Measurements from ENCODE around the gene CD8B.

The CD8B gene

DNA sequence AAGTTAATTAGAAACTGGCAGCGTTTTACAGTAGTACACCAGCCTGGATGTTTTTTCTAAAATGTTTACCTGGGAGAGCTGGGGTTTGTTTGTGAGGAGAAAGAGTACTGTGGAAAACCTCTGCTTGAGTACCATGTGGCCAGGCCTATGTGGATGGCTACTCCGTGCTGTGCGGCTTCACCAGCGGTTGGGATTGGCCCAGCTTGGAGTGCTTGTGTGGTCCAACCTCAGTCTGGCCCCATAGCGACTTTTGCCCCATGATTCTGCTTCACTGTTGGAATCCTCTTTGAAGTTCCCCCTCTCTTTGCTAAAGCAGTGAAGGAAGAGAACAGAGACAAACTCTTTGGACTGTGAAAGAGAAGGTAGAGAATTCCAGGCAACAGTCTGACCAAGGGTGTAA, 86.8 kb downstream of the CD8B start:
- H2BK12ac ChIP-seq (ENCODE audit: low read length): no peak overlapping the region
- H3K9me3 ChIP-seq (replicated peaks in 1 of 2; ENCODE audit: control insufficient read depth in 2 of 2, insufficient read depth in 1 of 2, low read depth in 1 of 2, low read length in 2 of 2): peaks cover 0 to 2% of the 10 kb centered on the region in 2 donors
- H3K23ac ChIP-seq (ENCODE audit: low read depth, low read length, poor library complexity): no peak overlapping the region
- H2AFZ ChIP-seq (ENCODE audit: low read length): no peak overlapping the region
- H2BK120ac ChIP-seq (ENCODE audit: low read depth, low read length): no peak overlapping the region
- no peak overlapping the region for H4K8ac ChIP-seq (ENCODE audit: low read depth, low read length)
- no peak overlapping the region for H3K9ac ChIP-seq (ENCODE audit: low read depth, low read length, poor library complexity)
- no peak overlapping the region for H3K4me3 ChIP-seq (ENCODE audit: low read length in 2 of 2)
- no peak overlapping the region for H3K4me2 ChIP-seq (ENCODE audit: insufficient read depth, low read length, poor library complexity, severe bottlenecking)
- H2BK15ac ChIP-seq (ENCODE audit: low read length): no peak overlapping the region
- WGBS, 2 donors (ENCODE audit: extremely low coverage in 2 of 2, insufficient read length in 2 of 2, insufficient replicate concordance in 1 of 2): no CpG with 5 or more reads among the region's 5 CpGs
- H3K36me3 ChIP-seq (replicated peaks in 1 of 2; ENCODE audit: control insufficient read depth in 2 of 2, insufficient read depth in 2 of 2, low read length in 2 of 2): peaks cover 4 to 74% of the 10 kb centered on the region in 2 donors
- no peaks in the 10 kb centered on the region for H3K27me3 ChIP-seq (ENCODE audit: control insufficient read depth in 3 of 3, insufficient read depth in 3 of 3, low read depth in 1 of 3, low read length in 3 of 3)
- no peak overlapping the region for H3K27ac ChIP-seq (replicated peaks; ENCODE audit: low read length)
- no peak overlapping the region for H3K14ac ChIP-seq (ENCODE audit: low read length)
- no peak overlapping the region for H4K91ac ChIP-seq (ENCODE audit: low read depth, low read length, poor library complexity)
- peaks cover 0 to 7% of the 10 kb centered on the region in 2 donors for H3K4me1 ChIP-seq (ENCODE audit: control insufficient read depth in 2 of 2, insufficient read depth in 1 of 2, low read depth in 1 of 2, low read length in 2 of 2)
- H3K4ac ChIP-seq (ENCODE audit: low read length): no peak overlapping the region
- H2AK5ac ChIP-seq (ENCODE audit: low read depth, low read length): no peak overlapping the region
- H3K18ac ChIP-seq (ENCODE audit: low read length): no peak overlapping the region
- no peak overlapping the region for H2BK5ac ChIP-seq (ENCODE audit: low read length)
- H3K79me1 ChIP-seq (ENCODE audit: low read depth, low read length): peaks cover 1% of the 10 kb centered on the region
- no peak for DNase-seq (ENCODE audit: low spot score)

DNA sequence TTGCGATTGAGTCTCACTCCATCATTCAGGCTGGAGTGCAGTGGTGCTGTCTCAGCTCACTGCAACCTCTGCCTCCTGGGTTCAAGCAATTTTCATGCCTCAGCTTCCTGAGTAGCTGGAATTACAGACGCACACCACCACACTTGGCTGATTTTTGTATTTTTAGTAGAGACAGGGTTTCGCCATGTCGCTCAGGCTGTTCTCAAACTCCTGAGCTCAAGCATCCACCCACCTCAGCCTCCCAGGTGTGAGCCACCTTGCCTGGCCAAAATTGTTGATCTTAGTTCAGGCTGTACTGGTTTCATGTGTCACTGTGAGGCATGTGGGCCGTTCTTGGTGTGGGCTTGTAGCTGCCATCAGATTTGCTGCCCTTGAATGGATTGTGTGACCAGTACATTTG, 89.1 kb downstream of the CD8B start:
- Histone ChIP-seq H3K9ac (ENCODE audit: low read depth, low read length, poor library complexity) (no peak overlapping the region), H3K4ac (ENCODE audit: low read length) (no peak overlapping the region), H2AFZ (ENCODE audit: low read length) (no peak overlapping the region), H2BK5ac (ENCODE audit: low read length) (no peak overlapping the region), H3K27ac (replicated peaks; ENCODE audit: low read length) (no peak overlapping the region), H3K23ac (ENCODE audit: low read depth, low read length, poor library complexity) (no peak overlapping the region), H3K36me3 (replicated peaks in 1 of 2; ENCODE audit: control insufficient read depth in 2 of 2, insufficient read depth in 2 of 2, low read length in 2 of 2) (peaks cover 8 to 93% of the 10 kb centered on the region in 2 donors), H4K8ac (ENCODE audit: low read depth, low read length) (no peak overlapping the region), H3K9me3 (replicated peaks in 1 of 2; ENCODE audit: control insufficient read depth in 2 of 2, insufficient read depth in 1 of 2, low read depth in 1 of 2, low read length in 2 of 2) (peaks cover 0 to 2% of the 10 kb centered on the region in 2 donors), H3K4me2 (ENCODE audit: insufficient read depth, low read length, poor library complexity, severe bottlenecking) (no peak overlapping the region), H3K4me3 (ENCODE audit: low read length in 2 of 2) (no peak overlapping the region), H2BK120ac (ENCODE audit: low read depth, low read length) (no peak overlapping the region), H4K91ac (ENCODE audit: low read depth, low read length, poor library complexity) (no peak overlapping the region), H3K18ac (ENCODE audit: low read length) (no peak overlapping the region), H3K14ac (ENCODE audit: low read length) (no peak overlapping the region), H2BK12ac (ENCODE audit: low read length) (no peak overlapping the region), H3K27me3 (ENCODE audit: control insufficient read depth in 3 of 3, insufficient read depth in 3 of 3, low read depth in 1 of 3, low read length in 3 of 3) (no peaks in the 10 kb centered on the region), H2AK5ac (ENCODE audit: low read depth, low read length) (no peak overlapping the region), H2BK15ac (ENCODE audit: low read length) (no peak overlapping the region), H3K79me1 (ENCODE audit: low read depth, low read length) (peaks cover 1% of the 10 kb centered on the region), H3K4me1 (ENCODE audit: control insufficient read depth in 2 of 2, insufficient read depth in 1 of 2, low read depth in 1 of 2, low read length in 2 of 2) (peaks cover 0 to 7% of the 10 kb centered on the region in 2 donors)
- DNase-seq (ENCODE audit: low spot score): no peak
- no CpG with 5 or more reads among the region's 5 CpGs for WGBS, 2 donors (ENCODE audit: extremely low coverage in 2 of 2, insufficient read length in 2 of 2, insufficient replicate concordance in 1 of 2)

DNA sequence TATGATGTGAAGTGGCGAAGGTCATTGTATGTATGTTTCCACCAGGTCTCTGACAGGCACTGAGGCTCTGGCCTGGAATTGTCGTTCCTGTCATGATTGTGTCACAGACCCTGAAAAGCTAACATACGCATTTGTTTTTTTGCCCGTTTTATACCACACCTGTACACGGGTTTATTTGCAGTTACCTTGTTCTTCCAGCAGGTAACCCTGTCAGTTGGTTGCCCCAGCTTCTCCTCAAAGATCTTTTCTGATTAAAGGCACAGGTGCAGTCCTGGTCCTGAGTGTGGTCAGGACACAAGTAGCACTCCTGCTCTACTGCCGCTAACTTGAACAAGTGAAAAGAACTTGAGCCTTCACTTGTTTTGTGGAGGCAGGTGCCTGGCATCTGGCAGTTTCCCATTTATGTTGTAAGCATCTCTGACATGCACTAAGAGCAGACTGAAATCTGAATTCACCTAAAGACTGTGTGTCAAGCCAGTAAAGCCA, 90.8 kb downstream of the CD8B start:
- peaks cover 1% of the 10 kb centered on the region for H3K79me1 ChIP-seq (ENCODE audit: low read depth, low read length)
- DNase-seq (ENCODE audit: low spot score): no peak

DNA sequence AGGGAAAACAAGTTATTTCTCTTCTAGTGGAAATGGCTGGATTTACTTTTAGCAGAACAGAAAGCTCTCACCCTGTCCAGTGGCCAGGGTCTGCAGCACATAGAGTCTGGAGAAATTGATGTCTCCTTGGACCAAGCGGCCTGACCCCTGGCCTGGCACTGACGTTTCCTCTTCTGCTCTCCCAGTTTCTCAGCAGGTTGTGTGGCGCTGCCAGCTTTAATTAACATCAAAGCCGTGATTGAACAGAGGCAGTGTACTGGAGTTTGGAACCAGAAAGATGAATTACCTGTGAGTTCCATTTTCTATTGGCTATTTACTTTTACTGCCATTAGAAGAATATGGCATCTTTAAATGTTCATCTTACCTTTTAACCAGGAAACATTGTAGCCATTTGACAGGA, 91.8 kb downstream of the CD8B start:
- H3K27ac ChIP-seq (replicated peaks; ENCODE audit: low read length): no peak overlapping the region
- H3K4ac ChIP-seq (ENCODE audit: low read length): no peak overlapping the region
- H3K27me3 ChIP-seq (ENCODE audit: control insufficient read depth in 3 of 3, insufficient read depth in 3 of 3, low read depth in 1 of 3, low read length in 3 of 3): no peaks in the 10 kb centered on the region
- no peak overlapping the region for H2BK120ac ChIP-seq (ENCODE audit: low read depth, low read length)
- H3K9ac ChIP-seq (ENCODE audit: low read depth, low read length, poor library complexity): no peak overlapping the region
- peaks cover 14 to 96% of the 10 kb centered on the region in 2 donors for H3K36me3 ChIP-seq (replicated peaks in 1 of 2; ENCODE audit: control insufficient read depth in 2 of 2, insufficient read depth in 2 of 2, low read length in 2 of 2)
- no peak overlapping the region for H3K4me3 ChIP-seq (ENCODE audit: low read length in 2 of 2)
- DNase-seq (ENCODE audit: low spot score): no peak
- H2BK15ac ChIP-seq (ENCODE audit: low read length): no peak overlapping the region
- H3K9me3 ChIP-seq (replicated peaks in 1 of 2; ENCODE audit: control insufficient read depth in 2 of 2, insufficient read depth in 1 of 2, low read depth in 1 of 2, low read length in 2 of 2): peaks cover 0 to under 1% of the 10 kb centered on the region in 2 donors
- H3K79me1 ChIP-seq (ENCODE audit: low read depth, low read length): peaks cover 1% of the 10 kb centered on the region
- H2BK12ac ChIP-seq (ENCODE audit: low read length): no peak overlapping the region
- no peak overlapping the region for H2BK5ac ChIP-seq (ENCODE audit: low read length)
- no peak overlapping the region for H2AFZ ChIP-seq (ENCODE audit: low read length)
- no CpG with 5 or more reads among the region's 4 CpGs for WGBS, 2 donors (ENCODE audit: extremely low coverage in 2 of 2, insufficient read length in 2 of 2, insufficient replicate concordance in 1 of 2)
- no peak overlapping the region for H3K18ac ChIP-seq (ENCODE audit: low read length)
- H3K4me1 ChIP-seq (ENCODE audit: control insufficient read depth in 2 of 2, insufficient read depth in 1 of 2, low read depth in 1 of 2, low read length in 2 of 2): peaks cover 0 to 5% of the 10 kb centered on the region in 2 donors
- no peak overlapping the region for H3K4me2 ChIP-seq (ENCODE audit: insufficient read depth, low read length, poor library complexity, severe bottlenecking)
- no peak overlapping the region for H2AK5ac ChIP-seq (ENCODE audit: low read depth, low read length)
- no peak overlapping the region for H3K14ac ChIP-seq (ENCODE audit: low read length)
- H4K91ac ChIP-seq (ENCODE audit: low read depth, low read length, poor library complexity): no peak overlapping the region
- no peak overlapping the region for H4K8ac ChIP-seq (ENCODE audit: low read depth, low read length)
- no peak overlapping the region for H3K23ac ChIP-seq (ENCODE audit: low read depth, low read length, poor library complexity)

More for the DNA sequence above, 90.8 kb downstream of the CD8B start:
- H2AK5ac ChIP-seq (ENCODE audit: low read depth, low read length): no peak overlapping the region
- no peak overlapping the region for H3K23ac ChIP-seq (ENCODE audit: low read depth, low read length, poor library complexity)
- H3K27me3 ChIP-seq (ENCODE audit: control insufficient read depth in 3 of 3, insufficient read depth in 3 of 3, low read depth in 1 of 3, low read length in 3 of 3): no peaks in the 10 kb centered on the region
- H2BK15ac ChIP-seq (ENCODE audit: low read length): no peak overlapping the region
- no peak overlapping the region for H3K9ac ChIP-seq (ENCODE audit: low read depth, low read length, poor library complexity)
- peaks cover 0 to 2% of the 10 kb centered on the region in 2 donors for H3K9me3 ChIP-seq (replicated peaks in 1 of 2; ENCODE audit: control insufficient read depth in 2 of 2, insufficient read depth in 1 of 2, low read depth in 1 of 2, low read length in 2 of 2)
- no CpG with 5 or more reads among the region's 6 CpGs for WGBS, 2 donors (ENCODE audit: extremely low coverage in 2 of 2, insufficient read length in 2 of 2, insufficient replicate concordance in 1 of 2)
- no peak overlapping the region for H3K4ac ChIP-seq (ENCODE audit: low read length)
- no peak overlapping the region for H3K4me2 ChIP-seq (ENCODE audit: insufficient read depth, low read length, poor library complexity, severe bottlenecking)
- no peak overlapping the region for H4K8ac ChIP-seq (ENCODE audit: low read depth, low read length)
- H3K18ac ChIP-seq (ENCODE audit: low read length): no peak overlapping the region
- no peak overlapping the region for H2BK12ac ChIP-seq (ENCODE audit: low read length)
- peaks cover 0 to 7% of the 10 kb centered on the region in 2 donors for H3K4me1 ChIP-seq (ENCODE audit: control insufficient read depth in 2 of 2, insufficient read depth in 1 of 2, low read depth in 1 of 2, low read length in 2 of 2)
- no peak overlapping the region for H2BK120ac ChIP-seq (ENCODE audit: low read depth, low read length)
- H3K27ac ChIP-seq (replicated peaks; ENCODE audit: low read length): no peak overlapping the region
- H3K14ac ChIP-seq (ENCODE audit: low read length): no peak overlapping the region
- H2BK5ac ChIP-seq (ENCODE audit: low read length): no peak overlapping the region
- peaks cover 10 to 96% of the 10 kb centered on the region in 2 donors for H3K36me3 ChIP-seq (replicated peaks in 1 of 2; ENCODE audit: control insufficient read depth in 2 of 2, insufficient read depth in 2 of 2, low read length in 2 of 2)
- no peak overlapping the region for H4K91ac ChIP-seq (ENCODE audit: low read depth, low read length, poor library complexity)
- no peak overlapping the region for H3K4me3 ChIP-seq (ENCODE audit: low read length in 2 of 2)
- H2AFZ ChIP-seq (ENCODE audit: low read length): no peak overlapping the region

Data from neuronal stem cell (in vitro differentiated cells).